Subcutaneous abdominal adipose tissue (tissue), 5 donors: ENCODE measurements around the gene OR6K2.

Source experiments
- H3K27ac ChIP-seq: one replicate; pipeline ENCODE4 v1.7.0; 2013; ENCODE audit warnings: low read depth, mild to moderate bottlenecking, inconsistent platforms, low read length, moderate library complexity
- H3K27me3 ChIP-seq, 5 donors: one replicate each; pipeline ENCODE4 v1.7.0; 2013; ENCODE audit warnings: low read length in 5 of 5, inconsistent platforms in 1 of 5; ENCODE audit not compliant: control insufficient read depth in 5 of 5, insufficient read depth in 4 of 5
- H3K36me3 ChIP-seq, 5 donors: one replicate each; pipeline ENCODE4 v1.7.0; 2013; ENCODE audit warnings: low read length in 5 of 5; ENCODE audit not compliant: control insufficient read depth in 5 of 5, insufficient read depth in 5 of 5
- H3K4me1 ChIP-seq, 5 donors: one replicate each; pipeline ENCODE4 v1.7.0; 2013; ENCODE audit warnings: low read length in 5 of 5, mild to moderate bottlenecking in 3 of 5, moderate library complexity in 1 of 5; ENCODE audit not compliant: control insufficient read depth in 5 of 5, insufficient read depth in 5 of 5
- H3K4me3 ChIP-seq, 5 donors: one replicate each; pipeline ENCODE4 v1.7.0; 2013; ENCODE audit warnings: low read length in 5 of 5, low read depth in 1 of 5
- H3K9ac ChIP-seq, 5 donors: one replicate each; pipeline ENCODE4 v1.7.0; 2013; ENCODE audit warnings: low read length in 5 of 5, mild to moderate bottlenecking in 4 of 5, moderate library complexity in 3 of 5
- H3K9me3 ChIP-seq, 5 donors: one replicate each; pipeline ENCODE4 v1.7.0; 2013; ENCODE audit warnings: low read length in 5 of 5; ENCODE audit not compliant: control insufficient read depth in 5 of 5
- donor health status: healthy.
- donor health status: healthy.
- donor health status: healthy.
- donor health status: healthy.
- donor health status: healthy.

OR6K2 gene

GRCh38 chr1:158700552-158700951, at the start of gene OR6K2:
Gene OR6K2, minus strand, starts transcription at chr1:158700652. Its CDS starts 0 bp downstream, at chr1:158700652.
- H3K27ac ChIP-seq, result no peak within 1 kb of the TSS
- no peaks in the 10 kb centered on the region for H3K9me3 ChIP-seq
- no peaks in the 10 kb centered on the region for H3K4me1 ChIP-seq
- H3K4me3 ChIP-seq, result no peak within 1 kb of the TSS
- no peaks in the 10 kb centered on the region for H3K36me3 ChIP-seq
- H3K27me3 ChIP-seq, result no peaks in the 10 kb centered on the region
- H3K9ac ChIP-seq, result no peak within 1 kb of the TSS

- Histone ChIP-seq H3K9me3 (no peaks in the 10 kb centered on the region), H3K27ac (no peak overlapping the region), H3K4me1 (no peaks in the 10 kb centered on the region)
Observed at GRCh38 chr1:158735848-158736247, 35.4 kb upstream of the OR6K2 start.

GRCh38 chr1:158732524-158732923, 32.1 kb upstream of the OR6K2 start:
- H3K27me3 ChIP-seq, result no peaks in the 10 kb centered on the region
- no peak overlapping the region for H3K9ac ChIP-seq
- no peaks in the 10 kb centered on the region for H3K36me3 ChIP-seq
- no peaks in the 10 kb centered on the region for H3K9me3 ChIP-seq
- H3K4me3 ChIP-seq, result no peak overlapping the region
- H3K27ac ChIP-seq, result no peak overlapping the region
- no peaks in the 10 kb centered on the region for H3K4me1 ChIP-seq

More at GRCh38 chr1:158735848-158736247, 35.4 kb upstream of the OR6K2 start:
- no peak overlapping the region for H3K4me3 ChIP-seq
- no peaks in the 10 kb centered on the region for H3K27me3 ChIP-seq
- H3K9ac ChIP-seq, result no peak overlapping the region
- H3K36me3 ChIP-seq, result no peaks in the 10 kb centered on the region

GRCh38 chr1:158731707-158732106, 31.3 kb upstream of the OR6K2 start:
- H3K27me3 ChIP-seq, result no peaks in the 10 kb centered on the region
- no peak overlapping the region for H3K4me3 ChIP-seq
- H3K9ac ChIP-seq, result no peak overlapping the region
- no peaks in the 10 kb centered on the region for H3K4me1 ChIP-seq
- no peaks in the 10 kb centered on the region for H3K9me3 ChIP-seq
- H3K27ac ChIP-seq, result no peak overlapping the region
- no peaks in the 10 kb centered on the region for H3K36me3 ChIP-seq

- H3K4me1 ChIP-seq, result no peaks in the 10 kb centered on the region
- no peaks in the 10 kb centered on the region for H3K36me3 ChIP-seq
- H3K9ac ChIP-seq, result no peak overlapping the region
- H3K4me3 ChIP-seq, result no peak overlapping the region
- H3K27ac ChIP-seq, result no peak overlapping the region
- H3K27me3 ChIP-seq, result no peaks in the 10 kb centered on the region
- H3K9me3 ChIP-seq, result no peaks in the 10 kb centered on the region
Observed at GRCh38 chr1:158730453-158730852, 30.0 kb upstream of the OR6K2 start.

GRCh38 chr1:158728510-158729225, 28.2 kb upstream of the OR6K2 start:
- Histone ChIP-seq H3K4me1 (no peaks in the 10 kb centered on the region), H3K9ac (no peak overlapping the region), H3K27ac (no peak overlapping the region), H3K9me3 (no peaks in the 10 kb centered on the region), H3K27me3 (peaks cover 0 to 2% (median 0%) of the 10 kb centered on the region in 5 donors), H3K4me3 (no peak overlapping the region), H3K36me3 (no peaks in the 10 kb centered on the region)

GRCh38 chr1:158724442-158724841, 24.0 kb upstream of the OR6K2 start:
- no peak overlapping the region for H3K27ac ChIP-seq
- no peaks in the 10 kb centered on the region for H3K4me1 ChIP-seq
- no peaks in the 10 kb centered on the region for H3K36me3 ChIP-seq

GRCh38 chr1:158720620-158721019, 20.2 kb upstream of the OR6K2 start, which contains the start of gene OR6K3:
Gene OR6K3, minus strand, starts transcription at chr1:158720720. Its CDS starts 2,605 bp downstream, at chr1:158718115.
- no peaks in the 10 kb centered on the region for H3K36me3 ChIP-seq
- H3K9me3 ChIP-seq, result no peaks in the 10 kb centered on the region
- H3K27me3 ChIP-seq, result peaks cover 0 to 2% (median 0%) of the 10 kb centered on the region in 5 donors
- H3K4me1 ChIP-seq, result no peaks in the 10 kb centered on the region
- no peak within 1 kb of the TSS for H3K9ac ChIP-seq
- H3K4me3 ChIP-seq, result no peak within 1 kb of the TSS
- H3K27ac ChIP-seq, result no peak within 1 kb of the TSS

More at GRCh38 chr1:158724442-158724841, 24.0 kb upstream of the OR6K2 start:
- Histone ChIP-seq H3K9ac (no peak overlapping the region), H3K9me3 (no peaks in the 10 kb centered on the region), H3K4me3 (no peak overlapping the region), H3K27me3 (peaks cover 0 to 2% (median 0%) of the 10 kb centered on the region in 5 donors)

GRCh38 chr1:158719664-158720063, 19.2 kb upstream of the OR6K2 start:
- Histone ChIP-seq H3K4me1 (no peaks in the 10 kb centered on the region), H3K27me3 (peaks cover 0 to 2% (median 0%) of the 10 kb centered on the region in 5 donors), H3K9me3 (no peaks in the 10 kb centered on the region), H3K27ac (no peak overlapping the region), H3K4me3 (no peak overlapping the region), H3K36me3 (no peaks in the 10 kb centered on the region), H3K9ac (no peak overlapping the region)

GRCh38 chr1:158717344-158717743, 16.9 kb upstream of the OR6K2 start:
- Histone ChIP-seq H3K36me3 (no peaks in the 10 kb centered on the region), H3K9ac (no peak overlapping the region), H3K9me3 (no peaks in the 10 kb centered on the region), H3K27ac (no peak overlapping the region), H3K4me3 (no peak overlapping the region), H3K4me1 (no peaks in the 10 kb centered on the region), H3K27me3 (no peaks in the 10 kb centered on the region)
